HG03108 (cell line): ENCODE results near the gene MGP.

ENCODE experiments used
- ATAC-seq: cut with Tn5 transposase; IDR thresholded peaks from one replicate; pipeline ENCODE4 v1.9.1; 2021; ENCODE audit warnings: moderate library complexity; ENCODE audit not compliant: unreplicated experiment

The MGP gene

DNA sequence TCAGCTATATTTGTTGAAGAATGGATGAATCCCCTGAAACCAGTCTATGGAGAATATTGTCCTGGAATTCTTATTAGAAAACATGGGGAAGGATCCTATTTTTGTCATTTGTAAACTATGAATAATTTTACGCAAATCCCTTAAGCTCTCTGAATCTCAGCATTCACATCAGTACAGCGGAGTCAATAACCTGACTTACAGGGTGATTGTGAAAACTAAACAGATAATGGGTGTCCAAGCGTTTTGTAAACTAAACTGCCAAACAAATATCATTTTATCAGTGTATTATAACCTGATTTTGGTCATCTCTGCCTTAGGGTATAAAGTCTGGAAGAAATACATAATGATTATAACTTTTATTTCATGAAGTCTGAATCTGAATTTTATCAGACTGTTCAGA lies 52.3 kb downstream of the MGP start:
- no peak for ATAC-seq
